IPS DF 19.7 (cell line): Measurements from ENCODE around the gene TBL3.

Experiments
- DNase-seq: peaks from one replicate; pipeline ENCODE4 v3.0.0-alpha.2; 2013; ENCODE audit warnings: low read depth, low spot score

TBL3 gene

DNA sequence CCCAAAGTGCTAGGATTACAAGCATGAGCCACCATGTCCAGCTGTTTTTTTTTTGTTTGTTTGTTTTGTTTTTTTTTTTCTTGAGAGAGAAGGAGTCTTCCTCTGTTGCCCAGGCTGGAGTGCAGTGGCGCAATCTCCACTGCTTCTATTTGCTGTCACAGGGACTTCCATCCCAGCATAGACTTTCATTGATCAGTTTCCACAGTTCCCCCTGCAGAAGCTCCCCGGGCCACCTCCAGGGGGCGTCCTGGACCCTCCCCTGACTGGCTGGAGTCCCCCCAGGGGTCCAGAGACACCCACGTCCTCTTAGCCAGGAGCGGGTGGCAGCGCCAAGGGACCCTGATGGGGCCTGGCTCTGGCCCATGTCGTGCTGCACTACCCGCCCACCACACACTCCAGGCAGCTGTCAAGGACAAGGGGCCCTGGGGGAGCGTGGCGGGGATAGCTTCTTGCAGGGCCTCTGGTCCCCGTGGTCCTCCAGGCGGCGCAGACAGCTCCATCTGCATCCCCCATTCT, 44.6 kb downstream of the TBL3 start:
- no peak for DNase-seq

DNA sequence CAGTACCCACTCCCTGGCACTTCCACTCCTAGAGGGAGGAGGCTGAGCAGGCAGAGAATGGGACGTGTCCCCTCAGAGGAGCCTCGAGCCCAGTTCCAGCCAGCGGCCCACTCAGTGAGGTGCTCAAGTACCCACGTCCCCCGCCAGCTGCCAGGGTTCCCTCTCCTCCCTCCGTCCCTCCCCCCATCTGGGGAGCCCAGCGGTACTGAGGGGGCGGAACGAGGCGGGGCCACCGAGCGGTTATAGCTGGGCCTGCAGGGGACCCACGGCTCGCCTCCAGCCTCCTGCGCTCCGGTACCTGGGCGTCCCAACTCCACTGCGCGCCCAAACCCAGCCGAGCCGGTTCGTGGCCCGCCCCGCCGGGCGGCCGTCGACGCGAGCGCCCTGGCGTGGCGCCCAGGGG, 47.7 kb downstream of the TBL3 start, which contains the start of gene NPW:
Gene NPW (plus strand): TSS at position 268 of the 403 bp plus-strand sequence.
- DNase-seq = no peak

DNA sequence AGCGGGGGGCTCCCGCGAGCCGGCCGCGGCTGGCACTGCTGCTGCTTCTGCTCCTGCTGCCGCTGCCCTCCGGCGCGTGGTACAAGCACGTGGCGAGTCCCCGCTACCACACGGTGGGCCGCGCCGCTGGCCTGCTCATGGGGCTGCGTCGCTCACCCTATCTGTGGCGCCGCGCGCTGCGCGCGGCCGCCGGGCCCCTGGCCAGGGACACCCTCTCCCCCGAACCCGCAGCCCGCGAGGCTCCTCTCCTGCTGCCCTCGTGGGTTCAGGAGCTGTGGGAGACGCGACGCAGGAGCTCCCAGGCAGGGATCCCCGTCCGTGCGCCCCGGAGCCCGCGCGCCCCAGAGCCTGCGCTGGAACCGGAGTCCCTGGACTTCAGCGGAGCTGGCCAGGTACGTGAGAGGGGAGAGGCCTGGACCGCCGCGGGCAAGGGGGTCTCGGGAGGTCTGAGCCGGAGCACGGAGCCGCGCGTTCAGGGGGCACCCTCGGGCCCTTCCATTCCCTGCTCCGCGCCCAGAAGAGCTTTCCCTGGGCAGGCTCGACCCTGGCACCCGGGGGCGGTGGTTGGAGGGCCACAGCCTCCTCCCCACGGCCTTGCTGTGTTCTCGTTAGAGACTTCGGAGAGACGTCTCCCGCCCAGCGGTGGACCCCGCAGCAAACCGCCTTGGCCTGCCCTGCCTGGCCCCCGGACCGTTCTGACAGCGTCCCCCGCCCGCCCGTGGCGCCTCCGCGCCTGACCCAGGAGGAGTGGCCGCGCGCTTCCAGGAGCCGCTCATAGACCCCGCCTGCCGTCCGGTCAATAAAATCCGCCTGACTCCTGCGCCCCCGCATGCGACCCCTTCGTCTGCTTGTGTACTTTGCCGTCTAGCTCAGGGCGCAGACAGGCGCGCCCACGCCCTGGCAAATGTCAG, 48.3 kb downstream of the TBL3 start:
- no peak for DNase-seq

DNA sequence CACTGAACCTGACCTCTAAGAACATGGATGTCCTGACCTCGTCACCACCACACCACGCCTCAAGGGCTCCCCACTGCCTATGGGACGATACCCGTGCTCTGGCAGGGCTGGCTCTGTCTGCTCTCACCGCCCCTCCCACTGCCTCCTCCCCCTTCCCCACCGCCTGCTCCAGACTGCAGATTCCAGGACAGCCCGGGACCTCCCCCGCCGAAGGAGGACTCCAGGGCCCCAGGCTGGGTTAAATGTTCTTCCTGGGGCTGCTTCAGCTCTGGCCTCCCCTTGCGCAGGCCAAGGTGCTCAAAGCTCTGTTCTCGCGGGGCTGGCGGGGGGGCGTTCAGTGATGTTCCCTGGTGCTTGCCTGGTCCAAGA, 50.9 kb downstream of the TBL3 start:
- no peak for DNase-seq

DNA sequence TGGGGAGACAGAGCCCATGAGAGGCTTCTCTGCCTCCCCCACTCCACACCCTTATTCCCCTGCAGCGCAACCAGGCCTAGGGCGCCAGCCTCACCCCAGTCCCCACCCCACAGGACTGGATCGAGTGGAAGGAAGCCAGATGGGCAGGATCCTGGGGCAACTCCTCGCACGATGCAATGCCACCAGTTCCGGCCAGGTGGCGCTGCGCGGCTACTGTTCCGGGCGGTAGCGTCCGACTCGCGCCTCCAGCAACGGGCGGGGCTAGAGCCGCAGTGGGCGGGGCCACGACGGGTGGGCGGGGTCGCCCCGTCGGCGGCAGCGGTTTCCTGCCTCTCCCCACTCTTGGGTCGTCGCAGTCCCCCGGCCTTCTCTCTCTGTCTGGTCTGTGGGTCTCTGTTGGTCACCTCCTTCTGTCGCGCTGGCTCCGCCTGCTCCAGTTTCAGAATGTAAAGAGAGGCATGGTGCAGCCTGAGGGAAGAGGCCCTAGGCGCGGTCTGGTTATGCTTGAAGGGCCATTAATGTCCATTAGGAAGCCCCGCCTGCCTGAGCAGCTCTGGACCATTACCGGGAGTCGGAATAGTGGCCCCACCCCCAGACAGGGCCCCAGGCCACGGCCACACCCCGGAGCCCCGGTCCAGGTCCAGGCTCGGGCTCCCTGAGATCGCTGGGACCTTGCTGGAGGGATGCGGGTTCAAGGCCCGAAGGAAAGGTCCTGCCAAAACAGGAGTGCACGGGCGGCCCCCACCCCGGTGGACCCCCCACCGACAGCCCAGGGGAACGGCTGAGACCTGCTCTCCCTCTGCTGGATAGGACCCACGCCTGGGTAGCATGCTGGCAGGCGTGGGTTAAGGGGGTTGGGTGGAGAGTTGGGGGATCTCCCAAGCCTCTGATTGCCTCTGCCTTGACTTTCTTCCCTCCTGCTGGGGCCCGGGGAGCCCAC, 51.5 kb downstream of the TBL3 start:
- DNase-seq = no peak

DNA sequence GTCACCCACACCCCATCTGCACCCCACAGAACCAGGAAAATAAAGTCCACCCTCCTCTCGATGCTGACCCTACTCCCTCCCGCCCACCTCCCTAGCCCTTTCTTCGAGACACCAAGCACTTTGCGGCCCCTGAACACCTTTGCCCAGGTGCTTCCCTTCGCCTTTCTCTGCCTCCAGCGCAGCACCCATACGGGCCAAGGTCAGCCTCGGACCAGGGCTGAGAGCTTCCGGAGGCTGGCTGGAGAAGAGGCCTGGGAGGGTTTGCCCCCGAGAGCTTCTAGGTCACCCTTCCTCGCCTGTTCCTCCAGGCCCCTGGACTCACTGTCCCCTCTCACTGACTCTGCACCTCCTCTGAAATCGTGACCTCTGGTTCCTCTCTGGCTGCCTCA, 52.2 kb downstream of the TBL3 start:
- no peak for DNase-seq

DNA sequence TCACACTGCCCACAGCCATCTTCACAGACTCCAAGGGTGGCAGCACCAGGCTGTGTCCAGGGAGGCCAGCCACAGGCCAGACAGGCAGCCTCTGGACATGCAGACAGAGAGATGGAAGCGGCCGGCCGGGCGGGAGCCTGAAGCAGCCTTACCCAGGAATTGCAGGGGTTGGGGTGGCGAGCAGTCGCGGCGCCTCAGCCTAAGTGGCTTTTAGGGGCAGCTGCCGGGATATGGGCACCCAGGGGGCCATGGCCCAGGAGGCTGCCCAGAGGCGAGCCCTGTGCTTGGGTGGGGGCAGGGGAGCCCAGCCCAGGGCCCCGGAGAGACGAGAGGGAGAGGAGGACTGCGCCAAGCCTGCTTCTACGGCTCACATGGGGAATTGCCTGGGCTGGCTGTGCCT, 53.4 kb downstream of the TBL3 start:
- no peak for DNase-seq

DNA sequence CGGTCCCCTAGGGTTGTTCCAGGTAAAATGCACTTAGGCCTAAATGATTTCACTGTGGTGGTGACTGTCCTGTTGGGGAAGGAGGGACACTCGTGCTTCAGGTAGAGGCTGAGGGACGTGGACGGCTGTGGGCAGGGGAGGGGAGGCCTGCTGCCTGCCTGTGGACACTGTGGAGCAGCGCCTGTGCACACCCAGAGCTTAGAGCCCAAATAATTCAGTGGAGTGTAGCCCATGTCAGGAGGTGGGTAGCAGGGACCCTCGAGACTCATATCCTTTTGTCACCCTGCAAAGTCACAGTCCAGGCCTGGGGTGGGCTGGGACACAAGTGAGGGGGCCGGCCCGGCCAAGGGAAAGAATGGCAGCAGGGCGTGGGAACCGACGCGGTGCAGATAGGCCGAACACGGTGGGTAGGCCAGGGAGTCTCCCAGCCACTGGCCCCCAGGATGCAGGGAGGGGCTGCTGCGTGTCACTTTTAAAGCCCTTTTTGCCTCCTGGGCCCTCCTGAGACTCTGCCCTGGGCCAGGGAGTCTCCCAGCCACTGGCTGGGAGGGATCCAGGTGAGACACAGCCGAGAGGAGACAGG, 54.1 kb downstream of the TBL3 start:
- no peak for DNase-seq

DNA sequence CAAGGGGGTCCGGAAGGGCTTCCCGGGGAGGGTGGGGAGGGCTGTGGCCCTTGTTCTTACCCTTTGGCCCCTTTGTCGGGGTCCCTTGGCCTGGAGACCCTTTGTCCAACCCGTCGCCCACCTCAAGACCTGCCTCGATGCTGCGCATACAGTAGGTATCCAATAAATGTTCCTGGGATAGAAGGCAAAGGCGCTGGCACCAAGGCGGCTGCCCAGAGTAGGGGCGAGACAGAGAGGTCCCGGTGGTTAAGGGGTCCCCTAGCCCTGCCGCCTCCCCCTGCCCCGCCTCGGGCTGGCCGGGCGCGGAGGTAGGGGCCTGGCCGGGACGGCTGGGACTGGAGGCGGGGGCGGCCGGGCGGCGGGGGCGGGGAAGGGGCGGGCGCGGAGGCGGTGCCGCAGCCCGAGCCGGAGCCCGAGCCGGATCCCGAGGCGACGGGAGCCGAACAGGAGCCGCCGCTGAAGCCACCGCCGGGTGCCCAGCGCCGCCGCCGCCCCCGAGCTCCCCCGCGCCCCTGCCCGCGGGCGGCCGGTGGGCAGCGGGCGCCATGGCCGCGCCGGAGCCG, 54.7 kb downstream of the TBL3 start, which contains the start of gene NHERF2:
Gene NHERF2 (plus strand): TSS at position 442 of the 563 bp plus-strand sequence. CDS start 104 bp downstream, at position 546.
- no peak for DNase-seq

DNA sequence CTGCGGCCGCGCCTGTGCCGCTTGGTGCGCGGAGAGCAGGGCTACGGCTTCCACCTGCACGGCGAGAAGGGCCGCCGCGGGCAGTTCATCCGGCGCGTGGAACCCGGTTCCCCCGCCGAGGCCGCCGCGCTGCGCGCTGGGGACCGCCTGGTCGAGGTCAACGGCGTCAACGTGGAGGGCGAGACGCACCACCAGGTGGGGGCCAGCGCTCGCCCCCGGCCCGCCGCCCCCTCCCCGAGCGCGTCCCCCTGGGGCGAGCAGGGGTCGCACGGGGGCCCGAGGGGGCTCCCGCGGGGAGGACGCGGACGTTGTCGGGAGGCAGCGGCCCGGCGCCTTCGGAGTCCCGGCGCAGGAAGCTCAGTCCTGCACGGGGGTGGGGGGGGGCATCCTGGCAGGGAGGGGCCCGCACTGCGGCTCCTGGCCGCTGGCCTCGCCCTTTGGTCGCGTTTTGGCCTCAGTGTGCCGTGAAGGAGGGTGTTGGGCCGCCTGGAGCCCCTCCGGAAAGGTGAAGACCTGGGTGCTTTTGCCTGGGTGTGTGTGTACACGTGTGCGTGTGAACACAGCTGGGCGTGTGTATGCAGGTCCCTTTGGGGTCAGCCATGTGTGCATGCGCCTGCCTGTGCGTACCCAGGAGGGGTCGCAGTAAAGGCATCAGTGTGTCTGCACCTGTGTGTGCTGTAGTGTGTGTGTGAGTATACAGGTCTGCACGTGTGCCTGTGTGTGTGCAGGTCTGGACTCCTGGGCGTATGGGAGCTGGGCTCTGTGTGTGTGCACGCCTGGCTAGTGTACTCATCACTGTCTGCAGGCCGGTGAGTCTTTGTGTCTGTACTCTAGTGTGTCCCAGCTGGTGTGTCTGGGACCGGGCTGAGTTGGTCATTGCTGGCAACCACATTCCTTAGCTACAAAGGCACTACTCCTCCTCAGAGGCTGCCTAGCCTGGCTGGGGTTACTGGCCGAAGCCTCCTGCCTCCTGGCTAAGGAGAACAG, 55.5 kb downstream of the TBL3 start:
- no peak for DNase-seq

DNA sequence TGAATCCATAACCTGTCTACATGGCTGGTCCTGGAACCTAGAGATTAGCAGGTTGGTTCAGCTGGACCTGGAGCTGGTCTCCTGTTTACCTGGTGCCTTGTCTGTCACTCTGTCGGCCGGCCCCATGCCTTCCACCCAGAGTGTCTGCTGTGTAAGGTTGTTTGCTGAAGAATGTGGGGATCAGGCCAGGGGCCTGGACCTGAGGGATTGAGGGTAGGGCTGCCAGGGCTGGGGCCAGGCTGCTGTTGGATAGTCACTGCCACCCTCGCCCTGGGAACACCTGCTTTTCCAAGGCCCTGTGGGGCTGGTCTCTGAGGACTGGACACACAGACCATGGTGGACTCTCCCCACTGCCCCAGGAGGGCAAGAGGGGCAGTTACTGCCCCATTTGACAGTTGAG, 56.3 kb downstream of the TBL3 start:
- no peak for DNase-seq

DNA sequence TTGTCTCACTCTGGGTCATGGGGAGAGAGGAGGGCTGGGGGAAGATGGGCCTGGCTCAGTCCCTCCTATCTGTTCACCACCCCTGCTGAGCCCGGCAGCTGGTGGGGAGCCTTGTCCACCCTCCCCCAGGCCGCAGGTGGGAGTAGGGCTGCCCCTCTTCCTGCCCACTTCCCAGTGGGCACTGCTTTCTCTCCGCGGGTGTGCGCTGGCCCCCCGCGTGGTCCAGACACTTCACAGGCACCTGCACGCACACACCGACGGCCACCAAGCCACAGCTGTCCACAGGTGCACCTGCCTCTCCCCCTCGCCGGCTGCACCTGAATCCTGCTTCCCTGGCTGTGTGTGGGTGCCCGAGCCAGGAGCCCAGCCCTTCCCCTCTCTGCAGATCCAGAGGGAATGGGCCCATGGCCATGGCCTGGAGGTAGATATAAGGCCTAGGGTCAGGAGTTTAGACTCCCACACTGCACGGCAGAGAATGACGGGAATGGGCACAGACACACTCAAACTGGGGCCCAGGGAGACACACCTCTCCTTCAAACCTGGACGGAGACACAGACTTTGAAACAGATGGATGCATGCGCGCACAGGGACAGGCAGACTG, 56.9 kb downstream of the TBL3 start:
- no peak for DNase-seq

DNA sequence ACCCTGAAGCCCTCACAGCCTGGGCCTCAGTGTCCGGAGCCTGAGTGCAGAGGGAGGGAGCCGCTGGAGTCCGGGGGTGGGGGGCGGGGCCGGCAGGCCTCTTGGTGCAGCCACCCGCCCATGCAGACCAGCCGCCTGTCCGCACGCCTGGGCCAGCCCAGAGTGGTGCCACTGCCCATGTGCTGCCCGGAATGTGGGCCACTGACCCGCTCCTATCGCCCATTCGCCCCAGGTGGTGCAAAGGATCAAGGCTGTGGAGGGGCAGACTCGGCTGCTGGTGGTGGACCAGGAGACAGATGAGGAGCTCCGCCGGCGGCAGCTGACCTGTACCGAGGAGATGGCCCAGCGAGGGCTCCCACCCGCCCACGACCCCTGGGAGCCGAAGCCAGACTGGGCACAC, 57.5 kb downstream of the TBL3 start:
- DNase-seq = no peak

DNA sequence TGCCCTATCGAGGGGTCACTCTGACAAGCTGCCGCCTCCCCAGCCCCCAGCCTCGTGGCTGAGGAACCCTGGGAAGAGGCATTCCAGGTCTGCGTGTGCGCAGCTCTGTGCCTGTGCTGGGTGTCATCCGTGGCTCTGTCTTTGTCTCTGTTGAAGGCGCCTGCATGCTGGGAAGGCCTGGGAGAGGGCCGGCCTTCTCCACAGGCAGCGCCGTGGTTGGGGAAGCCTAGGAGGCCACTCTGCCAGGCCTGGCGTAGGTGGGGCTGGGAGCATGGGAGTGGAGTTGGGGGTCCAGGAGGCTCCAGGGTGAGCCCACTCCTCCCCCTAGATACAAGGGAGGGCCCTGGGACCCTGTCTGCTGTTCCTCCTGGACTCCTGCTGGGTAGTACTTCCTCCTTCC, 58.2 kb downstream of the TBL3 start:
- no peak for DNase-seq

DNA sequence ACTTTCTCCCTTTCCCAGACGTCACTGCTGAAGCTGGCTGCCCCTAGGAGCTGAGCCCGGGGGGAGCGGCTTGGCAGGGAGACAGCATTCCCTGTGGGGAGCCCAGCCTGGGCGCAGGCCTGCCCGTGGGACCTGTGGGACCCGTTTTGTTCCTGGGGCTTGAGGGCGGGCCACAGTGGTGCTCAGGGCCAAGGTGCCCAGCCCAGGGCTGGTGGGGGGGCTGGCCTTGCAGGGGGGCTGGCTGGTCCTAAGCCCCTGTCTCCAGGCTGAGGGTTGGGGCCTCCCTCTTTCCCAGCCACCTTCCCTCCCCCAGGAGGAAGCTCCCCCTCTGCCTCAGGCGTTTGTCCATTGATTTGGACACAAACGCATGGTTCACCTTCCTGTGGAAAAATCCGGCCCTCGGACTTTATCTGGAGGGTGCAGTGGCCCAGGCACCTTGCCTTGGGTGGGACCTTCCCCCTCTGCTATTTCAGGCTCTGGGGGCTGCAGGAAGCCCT, 59.3 kb downstream of the TBL3 start:
- DNase-seq = no peak
